IMR-90 (cell line): ENCODE measurements around the gene SRRM4. TPM values are rescaled to one million over a fixed set of nuclear protein-coding genes. Genes with fewer than 3 reads are reported as not detected.

Experiments used
- ATAC-seq: fragments of 200-7000 bp; cut with Tn5 transposase; 2 replicates; pipeline ENCODE4 v1.9.1; 2020; ENCODE audit warnings: low read depth, mild to moderate bottlenecking, moderate library complexity
- BruUV-seq: library from RNA; stranded (reverse); fragments of 400-500 nt; replicated peaks from 2 replicates; lab custom pipeline; 2021; lab: Mats Ljungman, UMichigan
- CTCF ChIA-PET: fragments of 300-600 bp; formaldehyde crosslinking; extraction: SDS; loops from one replicate; lab custom pipeline; 2021; ENCODE audit warnings: antibody characterized with exemption; lab: Yijun Ruan, JAX
- POLR2A ChIA-PET: fragments of 300-600 bp; sonication (Branson Sonifier 250); formaldehyde crosslinking; loops from one replicate; lab custom pipeline; 2022; ENCODE audit warnings: antibody characterized with exemption; ENCODE audit not compliant: unreplicated experiment; lab: Charles Lee
- DNase-seq: peaks from one replicate; pipeline ENCODE4 v3.0.0; 2013
- H2AFZ ChIP-seq: replicated peaks from 2 replicates; pipeline ENCODE3; 2013; ENCODE audit warnings: low read length, mild to moderate bottlenecking; ENCODE audit not compliant: poor library complexity
- H2AK5ac ChIP-seq: 2 replicates; pipeline ENCODE4 v1.6.1; 2013; ENCODE audit warnings: low read depth, low read length, inconsistent platforms
- H2AK9ac ChIP-seq: replicated peaks from 2 replicates; pipeline ENCODE3; 2013; ENCODE audit warnings: mild to moderate bottlenecking, low read depth, low read length, moderate library complexity; ENCODE audit not compliant: poor library complexity
- H2BK120ac ChIP-seq: 2 replicates; pipeline ENCODE4 v1.6.1; 2013; ENCODE audit warnings: low read depth, low read length, inconsistent platforms
- H2BK15ac ChIP-seq: 3 replicates; pipeline ENCODE4 v1.6.1; 2013; ENCODE audit warnings: low read depth, low read length, inconsistent platforms
- H2BK20ac ChIP-seq: 2 replicates; pipeline ENCODE4 v1.6.1; 2013; ENCODE audit warnings: low read depth, mild to moderate bottlenecking, inconsistent platforms, low read length, moderate library complexity
- H2BK5ac ChIP-seq: 2 replicates; pipeline ENCODE4 v1.6.1; 2013; ENCODE audit warnings: mild to moderate bottlenecking, low read depth, low read length, inconsistent platforms; ENCODE audit not compliant: poor library complexity, severe bottlenecking
- H3K14ac ChIP-seq: replicated peaks from 2 replicates; pipeline ENCODE4 v1.6.1; 2013; ENCODE audit warnings: low read depth, low read length, inconsistent platforms
- H3K18ac ChIP-seq: 2 replicates; pipeline ENCODE4 v1.6.1; 2013; ENCODE audit warnings: low read depth, low read length, control low read depth
- H3K23ac ChIP-seq: 2 replicates; pipeline ENCODE4 v1.6.1; 2013; ENCODE audit warnings: low read depth, low read length, inconsistent platforms
- H3K27ac ChIP-seq: 2 replicates; pipeline ENCODE4 v1.5.1; 2013; ENCODE audit warnings: mild to moderate bottlenecking, control low read depth, low read length; ENCODE audit not compliant: insufficient read depth
- H3K27me3 ChIP-seq: 2 replicates; pipeline ENCODE4 v1.6.1; 2013; ENCODE audit warnings: low read length; ENCODE audit not compliant: control insufficient read depth, insufficient read depth
- H3K36me3 ChIP-seq: 2 replicates; pipeline ENCODE4 v1.6.1; 2013; ENCODE audit warnings: low read length, mixed read lengths; ENCODE audit not compliant: control insufficient read depth, insufficient read depth
- H3K4ac ChIP-seq: 2 replicates; pipeline ENCODE4 v1.6.1; 2013; ENCODE audit warnings: low read depth, low read length, inconsistent platforms
- H3K4me1 ChIP-seq: 2 replicates; pipeline ENCODE4 v1.6.1; 2013; ENCODE audit warnings: low read length, mixed read lengths; ENCODE audit not compliant: control insufficient read depth, insufficient read depth
- H3K4me2 ChIP-seq: 2 replicates; pipeline ENCODE4 v1.6.1; 2013; ENCODE audit warnings: low read depth, mild to moderate bottlenecking, control low read depth, low read length, moderate library complexity
- H3K4me3 ChIP-seq: 2 replicates; pipeline ENCODE4 v1.5.1; 2013; ENCODE audit warnings: low read depth, mild to moderate bottlenecking, control low read depth, low read length, moderate library complexity; ENCODE audit not compliant: insufficient read depth
- H3K56ac ChIP-seq: 2 replicates; pipeline ENCODE4 v1.6.1; 2013; ENCODE audit warnings: low read length, inconsistent platforms; ENCODE audit not compliant: insufficient read depth; ENCODE audit errors: extremely low read depth
- H3K79me1 ChIP-seq, 2 experiments: 2 replicates each; pipeline ENCODE4 v1.6.1; 2013; ENCODE audit warnings: low read length in 2 of 2, inconsistent platforms in 1 of 2, low read depth in 1 of 2
- H3K9ac ChIP-seq: 2 replicates; pipeline ENCODE4 v1.6.1; 2013; ENCODE audit warnings: low read depth, low read length, control low read depth
- H3K9me1 ChIP-seq: 2 replicates; pipeline ENCODE4 v1.6.1; 2013; ENCODE audit warnings: low read length, inconsistent platforms; ENCODE audit not compliant: insufficient read depth
- H3K9me3 ChIP-seq: 2 replicates; pipeline ENCODE4 v1.6.1; 2013; ENCODE audit warnings: low read length; ENCODE audit not compliant: control insufficient read depth, insufficient read depth
- H4K20me1 ChIP-seq: 2 replicates; pipeline ENCODE4 v1.6.1; 2013; ENCODE audit warnings: low read length, inconsistent platforms; ENCODE audit not compliant: insufficient read depth
- H4K5ac ChIP-seq: 2 replicates; pipeline ENCODE4 v1.6.1; 2013; ENCODE audit warnings: mild to moderate bottlenecking, low read depth, low read length, control low read depth
- H4K8ac ChIP-seq, 2 experiments: 2 replicates each; pipeline ENCODE4 v1.6.1; 2013; ENCODE audit warnings: low read depth in 2 of 2, low read length in 2 of 2, control low read depth in 1 of 2, inconsistent platforms in 1 of 2
- H4K91ac ChIP-seq: 2 replicates; pipeline ENCODE4 v1.6.1; 2013; ENCODE audit warnings: low read depth, low read length, inconsistent platforms; ENCODE audit not compliant: insufficient read depth
- BHLHE40 ChIP-seq: fragments of 150-350 bp; IDR thresholded peaks from 2 replicates; pipeline ENCODE4 v1.6.1; 2016; ENCODE audit warnings: mild to moderate bottlenecking, low read depth, low read length
- CEBPB ChIP-seq: IDR thresholded peaks from 2 replicates; pipeline ENCODE4 v1.6.1; 2012; ENCODE audit warnings: low read depth, low read length, improper control_type of control experiment
- CHD1 ChIP-seq: IDR thresholded peaks from 2 replicates; pipeline ENCODE4 v1.6.1; 2012; ENCODE audit warnings: low read depth, low read length, improper control_type of control experiment
- FOS ChIP-seq: fragments of 150-350 bp; IDR thresholded peaks from 2 replicates; pipeline ENCODE4 v1.6.1; 2016; ENCODE audit warnings: low read depth, low read length
- MAFK ChIP-seq: IDR thresholded peaks from 2 replicates; pipeline ENCODE4 v1.6.1; 2012; ENCODE audit warnings: low read depth, low read length, improper control_type of control experiment
- MAZ ChIP-seq: IDR thresholded peaks from 2 replicates; pipeline ENCODE4 v1.6.1; 2012; ENCODE audit warnings: low read depth, mild to moderate bottlenecking, low read length, improper control_type of control experiment, moderate library complexity, borderline replicate concordance
- MXI1 ChIP-seq: IDR thresholded peaks from 2 replicates; pipeline ENCODE4 v1.6.1; 2012; ENCODE audit warnings: low read depth, mild to moderate bottlenecking, low read length, moderate library complexity, borderline replicate concordance
- NFE2L2 ChIP-seq: fragments of 150-350 bp; IDR thresholded peaks from 2 replicates; pipeline ENCODE4 v1.6.1; 2016; ENCODE audit warnings: low read depth, mild to moderate bottlenecking, low read length
- POLR2A ChIP-seq: IDR thresholded peaks from 2 replicates; pipeline ENCODE4 v1.6.1; 2012; ENCODE audit warnings: mild to moderate bottlenecking, low read depth, low read length
- RAD21 ChIP-seq: IDR thresholded peaks from 2 replicates; pipeline ENCODE4 v1.6.1; 2012; ENCODE audit warnings: low read length, improper control_type of control experiment
- RCOR1 ChIP-seq: IDR thresholded peaks from 2 replicates; pipeline ENCODE4 v1.6.1; 2012; ENCODE audit warnings: mild to moderate bottlenecking, low read length, improper control_type of control experiment; ENCODE audit not compliant: insufficient replicate concordance
- RFX5 ChIP-seq: IDR thresholded peaks from 2 replicates; pipeline ENCODE4 v1.8.0; 2012; ENCODE audit warnings: low read depth, mild to moderate bottlenecking, low read length, moderate library complexity
- SMC3 ChIP-seq: fragments of 150-350 bp; IDR thresholded peaks from 2 replicates; pipeline ENCODE4 v1.6.1; 2016; ENCODE audit warnings: low read depth, mild to moderate bottlenecking, antibody characterized with exemption, low read length, moderate library complexity
- WGBS, 2 experiments: methylation state at CpG; one replicate each; pipeline versions ENCODE4 v1.1.5 to v1.1.7; 2013; ENCODE audit warnings: missing lambda C conversion rate in 2 of 2; ENCODE audit not compliant: insufficient read length in 1 of 2; ENCODE audit errors: extremely low coverage in 2 of 2; 5-methylcytosine and 5-hydroxymethylcytosine counted together
- dilution Hi-C: fragments of 300-500 bp; cut with HindIII; formaldehyde crosslinking; loops from one replicate; pipeline ENCODE4 v1.14.3; 2018; ENCODE audit warnings: low sequenced_read_pairs; ENCODE audit not compliant: unreplicated experiment
- in situ Hi-C: fragments of 300-500 bp; cut with MboI; formaldehyde crosslinking; loops from 3 replicates; pipeline ENCODE4 v1.14.3; 2019; ENCODE audit warnings: low sequenced_read_pairs, inconsistent platforms, mixed read lengths
- intact Hi-C: fragments of 100-400 bp; cut with micrococcal nuclease; formaldehyde crosslinking; loops from 2 replicates; pipeline ENCODE4 v1.10.0; 2022
- polyA plus RNA-seq, 3 experiments: library from polyadenylated mRNA; depleted of rRNA; stranded (reverse); fragments of >200 nt; gene quantifications; 2 replicates each; pipeline ENCODE4 v1.2.3, GENCODE V29; 2012; ENCODE audit warnings: low replicate concordance in 1 of 3
- total RNA-seq: library from RNA; depleted of rRNA; stranded (reverse); fragments of >200 nt; gene quantifications from 2 replicates; pipeline ENCODE4 v1.2.3, GENCODE V29; 2012
- TF ChIP-seq, protein P1 (sequence below): fragments of 150-350 bp; IDR thresholded peaks from 2 replicates; pipeline ENCODE4 v1.6.1; 2016; ENCODE audit warnings: low read depth, mild to moderate bottlenecking, low read length, moderate library complexity, borderline replicate concordance
- TF ChIP-seq, protein P2 (sequence below): fragments of 150-350 bp; IDR thresholded peaks from 2 replicates; pipeline ENCODE4 v1.6.1; 2017; ENCODE audit warnings: mild to moderate bottlenecking, antibody characterized with exemption, low read length, low read depth
- TF ChIP-seq, protein P3 (sequence below): conservative IDR thresholded peaks from 2 replicates; pipeline ENCODE4 v1.5.1; 2012; ENCODE audit warnings: mild to moderate bottlenecking, low read depth, low read length, improper control_type of control experiment

SRRM4 gene
- total and polyA plus RNA-seq, 2 of the 4 experiments (the other 2 are of a cell fraction), result not detected

DNA sequence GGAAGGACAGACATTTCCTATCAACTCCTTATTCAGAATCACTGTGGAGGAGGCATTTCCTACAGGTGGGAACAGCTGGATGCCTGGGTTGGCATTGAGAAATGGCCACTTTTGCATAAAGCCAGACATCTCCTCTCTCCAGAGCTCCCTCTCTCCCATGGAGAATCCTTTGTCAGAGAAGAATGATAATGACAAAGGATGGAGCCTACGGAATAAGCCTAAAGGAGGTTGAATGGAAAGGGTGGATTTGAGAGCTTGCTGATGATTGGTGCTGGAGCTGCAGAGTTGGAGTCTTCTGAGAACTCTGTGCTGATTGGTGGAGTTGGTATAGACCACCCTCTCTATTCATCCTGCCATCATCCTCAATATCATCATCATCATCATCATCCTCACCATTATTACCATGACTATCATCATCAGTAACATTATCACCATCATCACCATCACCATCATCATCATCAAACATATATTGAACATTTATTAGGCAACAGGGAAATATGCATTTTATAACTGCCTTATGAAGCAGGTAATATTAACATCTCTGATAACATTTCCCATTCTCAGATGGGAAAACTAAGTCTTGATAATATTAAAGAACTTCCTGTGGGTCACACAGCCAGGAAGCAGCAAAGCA lies 108.2 kb downstream of the SRRM4 start:
- no peak overlapping the region for H3K9ac ChIP-seq
- H3K4me3 ChIP-seq, result no peak overlapping the region
- H3K18ac ChIP-seq, result no peak overlapping the region
- H3K36me3 ChIP-seq, result no peaks in the 10 kb centered on the region
- DNase-seq (no peak), ATAC-seq (no peak)
- no peak overlapping the region for H2AFZ ChIP-seq
- no peak overlapping the region for H2BK5ac ChIP-seq
- H4K8ac ChIP-seq, result no peak overlapping the region
- H3K4ac ChIP-seq, result no peak overlapping the region
- H3K27ac ChIP-seq, result no peak overlapping the region
- H3K14ac ChIP-seq, result no peak overlapping the region
- H3K9me3 ChIP-seq, result peaks cover 14% of the 10 kb centered on the region; the same call in 1 of the 2 replicates
- no peak overlapping the region for H2BK120ac ChIP-seq
- no peaks in the 10 kb centered on the region for H3K79me1 ChIP-seq
- CTCF ChIA-PET, result no interaction called here
- no peak overlapping the region for H2AK5ac ChIP-seq
- no peak overlapping the region for H2BK15ac ChIP-seq
- H3K9me1 ChIP-seq, result no peaks in the 10 kb centered on the region
- dilution Hi-C loops (no loop called here), in situ Hi-C loops (no loop called here), intact Hi-C loops (no loop called here)
- no peak overlapping the region for H3K23ac ChIP-seq
- H3K4me1 ChIP-seq, result no peaks in the 10 kb centered on the region
- no peaks in the 10 kb centered on the region for H4K20me1 ChIP-seq
- H4K5ac ChIP-seq, result no peak overlapping the region
- no peak overlapping the region for H2AK9ac ChIP-seq
- TF ChIP-seq NFE2L2 (no peak), POLR2A (no peak), RCOR1 (no peak), MXI1 (no peak), CHD1 (no peak), SMC3 (no peak), FOS (no peak), BHLHE40 (no peak), MAFK (no peak), RFX5 (no peak), MAZ (no peak), CEBPB (no peak), RAD21 (no peak)
- TF ChIP-seq, protein P1, sequence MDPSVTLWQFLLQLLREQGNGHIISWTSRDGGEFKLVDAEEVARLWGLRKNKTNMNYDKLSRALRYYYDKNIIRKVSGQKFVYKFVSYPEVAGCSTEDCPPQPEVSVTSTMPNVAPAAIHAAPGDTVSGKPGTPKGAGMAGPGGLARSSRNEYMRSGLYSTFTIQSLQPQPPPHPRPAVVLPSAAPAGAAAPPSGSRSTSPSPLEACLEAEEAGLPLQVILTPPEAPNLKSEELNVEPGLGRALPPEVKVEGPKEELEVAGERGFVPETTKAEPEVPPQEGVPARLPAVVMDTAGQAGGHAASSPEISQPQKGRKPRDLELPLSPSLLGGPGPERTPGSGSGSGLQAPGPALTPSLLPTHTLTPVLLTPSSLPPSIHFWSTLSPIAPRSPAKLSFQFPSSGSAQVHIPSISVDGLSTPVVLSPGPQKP, result no peak
- TF ChIP-seq, protein P2, sequence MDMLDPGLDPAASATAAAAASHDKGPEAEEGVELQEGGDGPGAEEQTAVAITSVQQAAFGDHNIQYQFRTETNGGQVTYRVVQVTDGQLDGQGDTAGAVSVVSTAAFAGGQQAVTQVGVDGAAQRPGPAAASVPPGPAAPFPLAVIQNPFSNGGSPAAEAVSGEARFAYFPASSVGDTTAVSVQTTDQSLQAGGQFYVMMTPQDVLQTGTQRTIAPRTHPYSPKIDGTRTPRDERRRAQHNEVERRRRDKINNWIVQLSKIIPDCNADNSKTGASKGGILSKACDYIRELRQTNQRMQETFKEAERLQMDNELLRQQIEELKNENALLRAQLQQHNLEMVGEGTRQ, result no peak
- TF ChIP-seq, protein P3, sequence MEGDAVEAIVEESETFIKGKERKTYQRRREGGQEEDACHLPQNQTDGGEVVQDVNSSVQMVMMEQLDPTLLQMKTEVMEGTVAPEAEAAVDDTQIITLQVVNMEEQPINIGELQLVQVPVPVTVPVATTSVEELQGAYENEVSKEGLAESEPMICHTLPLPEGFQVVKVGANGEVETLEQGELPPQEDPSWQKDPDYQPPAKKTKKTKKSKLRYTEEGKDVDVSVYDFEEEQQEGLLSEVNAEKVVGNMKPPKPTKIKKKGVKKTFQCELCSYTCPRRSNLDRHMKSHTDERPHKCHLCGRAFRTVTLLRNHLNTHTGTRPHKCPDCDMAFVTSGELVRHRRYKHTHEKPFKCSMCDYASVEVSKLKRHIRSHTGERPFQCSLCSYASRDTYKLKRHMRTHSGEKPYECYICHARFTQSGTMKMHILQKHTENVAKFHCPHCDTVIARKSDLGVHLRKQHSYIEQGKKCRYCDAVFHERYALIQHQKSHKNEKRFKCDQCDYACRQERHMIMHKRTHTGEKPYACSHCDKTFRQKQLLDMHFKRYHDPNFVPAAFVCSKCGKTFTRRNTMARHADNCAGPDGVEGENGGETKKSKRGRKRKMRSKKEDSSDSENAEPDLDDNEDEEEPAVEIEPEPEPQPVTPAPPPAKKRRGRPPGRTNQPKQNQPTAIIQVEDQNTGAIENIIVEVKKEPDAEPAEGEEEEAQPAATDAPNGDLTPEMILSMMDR, result no peak
- no peaks in the 10 kb centered on the region for H3K27me3 ChIP-seq
- WGBS, 2 experiments, result no CpG with 5 or more reads among the region's 1 CpG
- H3K4me2 ChIP-seq, result no peak overlapping the region
- POLR2A ChIA-PET, result no interaction called here
- H3K56ac ChIP-seq, result no peak overlapping the region
- no TSS peak for BruUV-seq
- H2BK20ac ChIP-seq, result no peak overlapping the region
- H4K91ac ChIP-seq, result no peak overlapping the region
